ENCODE measurements around the gene DDOST. TPM values are rescaled to one million over a fixed set of nuclear protein-coding genes. Genes with fewer than 3 reads are reported as not detected.
"Not testable (repeated sequence)": the region's sequence is repeated elsewhere in the genome, so short reads cannot be mapped to it uniquely, and the experiment has no call there.

The DDOST gene
- total RNA-seq, 4 donors from 2014 or later, result 83.4 to 116 (median 110) TPM

GRCh38 chr1:20611652-20612051, 49.5 kb downstream of the DDOST start:
- Histone ChIP-seq H3K36me3 (no peaks in the 10 kb centered on the region), H3K9me3 (no peaks in the 10 kb centered on the region), H3K4me1 (peaks cover 0 to 26% (median 5%) of the 10 kb centered on the region in 3 donors), H3K27me3 (no peaks in the 10 kb centered on the region), H3K27ac (no peak overlapping the region), H3K4me3 (no peak overlapping the region)
- no peak for ATAC-seq
- 98 to 100% methylated on average over 3 to 4 of the region's 5 CpGs for WGBS, 2 donors (ENCODE audit: low coverage in 1 of 2)
- TF ChIP-seq EP300 (IDR thresholded peaks at IDR 0.05) (no peak), POLR2AphosphoS5 (IDR thresholded peaks at IDR 0.05) (no peak), POLR2A (IDR thresholded peaks at IDR 0.05) (no peak), CTCF (IDR thresholded peaks at IDR 0.05) (no peak)

DNA sequence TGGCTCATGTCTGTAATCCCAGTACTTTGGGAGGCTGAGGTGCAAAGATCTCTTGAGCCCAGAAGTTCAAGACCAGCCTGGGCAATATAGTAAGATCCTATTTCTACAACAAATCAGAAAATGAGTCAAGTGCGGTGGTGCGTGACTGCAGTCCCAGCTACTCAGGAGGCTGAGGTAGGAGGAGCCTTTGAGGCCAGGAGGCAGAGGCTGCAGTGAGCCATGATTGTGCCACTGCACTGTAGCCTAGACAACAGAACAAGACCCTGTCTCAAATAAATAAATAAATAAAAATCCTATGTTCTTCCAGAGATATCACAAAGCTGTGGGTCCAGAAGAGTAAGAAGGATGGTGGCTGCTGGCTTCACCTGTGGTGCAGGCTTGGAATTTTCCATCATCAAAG, 50.2 kb downstream of the DDOST start:
- H3K27me3 ChIP-seq, result no peaks in the 10 kb centered on the region
- H3K4me1 ChIP-seq, result peaks cover 0 to 19% (median 3%) of the 10 kb centered on the region in 3 donors
- WGBS, 2 donors (ENCODE audit: low coverage in 1 of 2), result 100% methylated on average over 2 of the region's 2 CpGs; no CpG with 5 or more reads in 1 of the 2 donors
- ATAC-seq, result no peak
- no peak overlapping the region for H3K4me3 ChIP-seq
- H3K36me3 ChIP-seq, result no peaks in the 10 kb centered on the region
- H3K9me3 ChIP-seq, result no peaks in the 10 kb centered on the region
- TF ChIP-seq POLR2A (IDR thresholded peaks at IDR 0.05) (no peak), POLR2AphosphoS5 (IDR thresholded peaks at IDR 0.05) (no peak), CTCF (IDR thresholded peaks at IDR 0.05) (no peak), EP300 (IDR thresholded peaks at IDR 0.05) (no peak)
- no peak overlapping the region for H3K27ac ChIP-seq

DNA sequence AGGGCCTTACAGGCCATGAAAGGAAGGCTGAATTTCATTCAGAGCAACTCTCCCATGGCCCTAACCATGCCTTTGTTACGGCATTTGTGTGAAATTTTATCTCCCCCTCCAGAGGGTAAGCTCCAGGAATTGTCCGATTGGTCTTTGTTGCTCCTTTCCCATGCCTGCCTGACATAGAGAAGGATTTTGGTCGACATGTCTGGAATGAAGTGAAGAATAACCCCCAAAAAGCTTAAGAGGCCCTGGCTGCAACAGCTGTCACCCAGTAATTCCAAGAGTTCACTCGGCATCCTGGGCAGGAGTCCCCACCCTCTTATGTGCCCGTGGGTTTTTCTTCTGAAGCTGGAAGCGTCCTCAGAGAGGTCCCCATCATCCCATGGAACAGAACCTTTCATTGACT, 51.6 kb downstream of the DDOST start:
- peaks cover 5% of the 10 kb centered on the region for H3K27me3 ChIP-seq
- H3K4me1 ChIP-seq, result peaks cover 0 to 14% (median 3%) of the 10 kb centered on the region in 3 donors
- no peak overlapping the region for H3K4me3 ChIP-seq
- WGBS, 2 donors (ENCODE audit: low coverage in 1 of 2), result 64 to 75% methylated on average over 4 to 6 of the region's 6 CpGs
- TF ChIP-seq CTCF (IDR thresholded peaks at IDR 0.05) (no peak), EP300 (IDR thresholded peaks at IDR 0.05) (no peak), POLR2A (IDR thresholded peaks at IDR 0.05) (no peak), POLR2AphosphoS5 (IDR thresholded peaks at IDR 0.05) (no peak)
- no peak for ATAC-seq
- H3K9me3 ChIP-seq, result no peaks in the 10 kb centered on the region
- no peak overlapping the region for H3K27ac ChIP-seq
- no peaks in the 10 kb centered on the region for H3K36me3 ChIP-seq

DNA sequence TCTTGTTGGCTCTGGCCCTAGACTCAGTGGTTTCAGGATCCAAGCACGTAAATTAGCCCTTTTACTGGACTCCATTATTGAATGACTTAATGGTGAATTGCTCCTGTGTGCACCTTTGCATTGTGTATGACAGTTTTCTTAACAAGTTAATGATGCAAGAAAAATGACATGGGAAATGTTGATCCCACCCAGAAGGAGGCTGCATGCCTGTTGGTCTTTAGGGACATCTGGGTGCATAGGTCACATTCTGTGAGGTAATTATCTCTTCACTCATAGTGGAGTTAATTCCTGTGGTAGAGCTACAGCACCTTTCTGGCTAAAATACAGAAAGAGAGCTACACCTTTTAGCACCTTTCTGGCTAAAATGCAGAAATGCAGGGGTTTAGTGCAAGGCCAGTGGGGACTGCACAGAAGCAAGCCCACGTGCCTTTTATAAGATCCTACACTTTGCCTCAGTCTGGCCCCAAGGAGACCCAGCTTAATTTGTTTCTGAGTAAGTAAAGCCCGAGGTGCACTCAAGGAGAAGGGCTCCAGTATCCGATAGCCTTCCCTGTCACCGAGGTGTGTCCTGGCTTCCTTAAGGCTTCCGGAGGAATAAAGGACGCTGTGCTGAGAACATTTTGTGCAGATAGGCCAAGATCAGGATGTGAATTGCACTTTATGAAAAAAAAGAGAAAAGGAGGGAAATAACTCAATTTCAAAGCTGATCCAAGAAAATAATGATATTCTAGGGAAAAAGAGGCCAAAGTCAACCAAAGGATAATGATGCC, 54.2 kb downstream of the DDOST start:
- not testable (repeated sequence) for H3K4me1 ChIP-seq, ATAC-seq, H3K27me3 ChIP-seq, H3K36me3 ChIP-seq, H3K9me3 ChIP-seq, H3K4me3 ChIP-seq
- WGBS, 2 donors (ENCODE audit: low coverage in 1 of 2), result 56 to 65% methylated on average over 2 to 3 of the region's 7 CpGs
- peak overlapping the region in 2 of 4 donors; percentile 24 to 31 for H3K27ac ChIP-seq

DNA sequence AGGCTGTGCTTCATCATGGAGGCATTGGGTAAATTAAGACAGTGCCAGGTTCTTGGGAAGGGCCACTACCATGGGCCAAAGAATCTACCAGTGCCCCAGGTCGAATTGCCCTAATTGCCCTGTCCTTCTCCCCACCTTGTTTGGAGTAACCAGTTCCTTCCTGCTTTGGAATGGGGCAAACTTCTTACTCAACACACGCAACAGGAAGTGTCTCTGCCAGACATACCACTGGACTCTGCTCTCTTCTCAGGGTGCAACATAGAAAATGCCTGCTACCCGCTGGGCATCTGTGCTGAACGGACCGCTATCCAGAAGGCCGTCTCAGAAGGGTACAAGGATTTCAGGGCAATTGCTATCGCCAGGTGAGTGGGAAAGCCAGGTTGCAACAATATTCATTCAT, 56.5 kb downstream of the DDOST start:
- no peak for ATAC-seq

More for the DNA sequence above, 56.5 kb downstream of the DDOST start:
- no peak overlapping the region for H3K4me3 ChIP-seq
- no peaks in the 10 kb centered on the region for H3K9me3 ChIP-seq
- H3K36me3 ChIP-seq, result no peaks in the 10 kb centered on the region
- no peak for TF ChIP-seq EP300 (IDR thresholded peaks at IDR 0.05)
- no peak for TF ChIP-seq POLR2AphosphoS5 (IDR thresholded peaks at IDR 0.05)
- no peak for TF ChIP-seq POLR2A (IDR thresholded peaks at IDR 0.05)
- H3K27ac ChIP-seq, result no peak overlapping the region
- H3K27me3 ChIP-seq, result peaks cover 7% of the 10 kb centered on the region
- no peaks in the 10 kb centered on the region for H3K4me1 ChIP-seq
- 83 to 95% methylated on average over 1 to 6 of the region's 7 CpGs for WGBS, 2 donors (ENCODE audit: low coverage in 1 of 2)

All from gastroesophageal sphincter (tissue), 4 donors.